M059J (cell line): Measurements from ENCODE around the gene EHMT2. TPM values are rescaled to one million over a fixed set of nuclear protein-coding genes. Genes with fewer than 3 reads are reported as not detected.

Experiments
- DNase-seq: peaks from one replicate; pipeline ENCODE4 v3.0.0-alpha.2; 2012; ENCODE audit warnings: low read depth
- total RNA-seq: library from RNA; depleted of rRNA; stranded (reverse); fragments of >200 nt; shearing (Covaris generic); gene quantifications from 2 replicates; pipeline ENCODE4 v1.2.3, GENCODE V29; 2014

Gene EHMT2
- total RNA-seq, 1 experiment from 2014 or later = 73.4 TPM

DNA sequence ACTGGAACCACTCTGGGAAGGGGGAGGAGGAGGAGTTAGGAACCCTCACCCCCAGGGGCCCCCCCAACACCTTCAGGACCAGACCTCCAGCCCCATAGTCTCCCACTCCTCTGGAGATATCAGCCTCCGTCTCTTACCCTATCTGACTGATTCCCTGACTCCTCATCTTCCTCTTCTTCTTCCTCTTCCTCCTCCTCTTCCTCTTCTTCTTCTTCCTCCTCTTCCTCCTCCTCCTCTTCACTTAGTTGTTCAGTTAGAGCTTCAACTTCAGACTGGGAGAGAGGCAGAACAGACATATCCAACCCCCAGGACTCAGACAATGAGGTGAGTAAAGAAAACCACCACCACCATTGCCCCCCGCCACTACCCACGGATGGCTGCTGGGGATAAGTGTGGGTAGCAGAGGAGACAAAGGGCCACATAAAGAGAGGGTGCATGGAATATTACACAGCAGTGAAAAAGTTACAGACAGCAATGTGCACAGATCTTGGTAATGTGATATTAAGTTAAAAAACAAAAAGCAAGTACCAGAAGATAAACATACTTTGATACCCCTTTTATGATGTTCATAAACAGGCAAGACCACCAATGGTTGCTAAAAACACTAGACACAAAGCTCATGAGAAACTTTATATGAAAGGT is 8.0 kb downstream of the EHMT2 start:
- DNase-seq = no peak

DNA sequence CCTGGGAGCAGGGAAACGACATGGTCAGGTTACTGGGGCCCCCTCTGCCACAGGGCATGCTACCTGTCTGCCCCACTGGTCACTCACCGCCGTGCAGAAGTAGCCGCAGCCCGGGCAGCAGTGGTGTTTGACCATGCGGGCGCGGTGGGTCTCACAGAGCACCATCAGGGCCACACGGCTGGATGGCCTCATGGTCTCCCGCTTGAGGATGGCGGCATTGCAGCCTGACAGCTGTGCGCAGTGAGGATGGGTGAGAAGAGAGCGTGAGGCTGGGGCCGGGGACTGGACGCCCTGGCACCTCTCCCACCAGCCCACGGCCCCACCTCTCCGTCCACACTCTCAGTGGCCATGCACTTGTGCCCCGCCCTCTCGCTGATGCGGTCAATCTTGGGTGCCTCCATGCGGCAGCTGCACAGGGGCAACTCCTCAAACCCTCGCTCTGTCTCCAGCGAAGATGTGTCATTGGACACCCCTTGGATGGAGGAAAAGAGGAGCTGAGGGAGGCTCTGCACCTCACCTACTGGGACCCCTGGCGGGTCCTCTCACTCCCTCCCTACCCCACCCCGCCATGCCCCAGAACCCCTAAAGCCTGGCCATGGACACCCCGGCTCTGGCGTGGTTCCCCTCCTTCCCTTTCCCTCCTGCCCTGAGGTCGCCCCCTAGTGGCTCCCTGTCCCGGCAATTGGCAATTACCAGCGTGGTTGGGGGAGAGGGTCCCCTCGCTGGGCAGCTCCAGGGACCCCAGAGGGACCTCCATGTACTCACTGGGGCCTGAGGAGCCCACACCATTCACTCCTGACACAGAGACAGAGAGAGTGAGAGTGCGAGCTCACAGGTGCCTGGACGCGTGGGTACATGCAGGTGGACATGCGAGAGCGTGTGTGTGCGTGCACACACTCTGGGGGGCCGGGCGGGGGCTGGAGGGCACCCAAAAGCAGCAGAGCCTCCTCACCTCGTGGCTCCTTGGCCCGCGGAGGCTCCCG is 8.9 kb downstream of the EHMT2 start:
- DNase-seq = no peak

DNA sequence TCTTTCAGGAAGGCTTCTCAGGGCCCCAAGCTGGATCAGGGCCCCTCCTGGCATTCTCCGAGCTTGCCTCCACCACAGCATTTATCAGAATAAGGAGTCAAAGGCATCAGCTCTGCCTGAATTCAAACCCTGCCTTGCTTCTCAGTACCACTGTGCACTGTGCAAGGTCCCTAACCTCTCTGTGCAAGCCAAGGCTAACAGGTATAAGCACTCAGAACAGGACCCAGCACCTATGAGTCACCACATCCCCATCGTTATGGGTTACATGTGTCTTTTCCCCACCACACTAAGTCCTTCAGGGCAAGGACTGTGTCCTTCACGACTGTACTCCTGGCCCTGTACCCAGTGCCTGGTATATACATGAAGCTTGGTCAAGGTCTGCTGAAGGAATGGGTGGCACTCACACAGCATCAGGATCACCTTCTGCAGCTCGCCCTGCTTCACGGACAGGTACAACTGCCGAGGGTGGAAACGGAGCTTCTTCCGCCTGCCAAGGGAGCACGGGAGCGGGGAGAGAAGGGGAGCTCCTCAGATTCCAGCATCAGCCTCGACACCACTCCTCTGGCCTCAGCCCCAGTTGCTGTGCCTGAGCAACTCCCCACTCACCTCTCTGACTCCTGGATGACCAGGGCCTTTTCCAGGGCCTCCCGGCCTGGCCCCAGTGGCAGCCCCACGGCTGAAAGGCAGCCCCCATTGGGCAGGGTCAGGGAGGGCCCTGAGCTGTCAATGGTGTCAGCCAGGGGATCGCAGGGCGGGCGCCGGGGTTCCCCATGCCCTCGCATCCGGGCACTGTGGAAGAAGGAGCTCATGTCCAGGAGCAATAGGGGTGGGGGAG is 10.1 kb downstream of the EHMT2 start:
- no peak for DNase-seq

DNA sequence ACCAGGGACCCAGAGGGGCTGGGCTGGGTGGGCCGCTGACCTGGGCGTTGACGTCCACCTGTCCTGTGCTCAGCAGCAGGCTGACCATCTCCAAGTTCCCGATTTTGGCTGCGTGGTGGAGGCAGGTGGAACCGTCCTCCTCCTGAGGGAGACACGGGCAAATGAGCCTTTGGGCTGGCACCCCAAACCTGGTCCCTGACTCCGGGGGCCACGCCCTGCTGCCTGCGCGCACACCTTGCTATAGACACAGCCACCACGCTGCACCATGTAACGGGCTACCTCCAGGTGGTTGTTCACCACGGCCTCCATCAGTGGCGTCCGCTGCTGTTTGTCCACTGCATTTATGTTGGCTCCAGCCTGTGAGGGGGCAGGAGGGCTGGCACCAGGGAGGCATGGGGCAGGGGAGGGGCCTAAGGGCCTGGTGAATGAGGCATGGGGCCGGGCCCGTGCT is 10.9 kb downstream of the EHMT2 start:
- DNase-seq = no peak

DNA sequence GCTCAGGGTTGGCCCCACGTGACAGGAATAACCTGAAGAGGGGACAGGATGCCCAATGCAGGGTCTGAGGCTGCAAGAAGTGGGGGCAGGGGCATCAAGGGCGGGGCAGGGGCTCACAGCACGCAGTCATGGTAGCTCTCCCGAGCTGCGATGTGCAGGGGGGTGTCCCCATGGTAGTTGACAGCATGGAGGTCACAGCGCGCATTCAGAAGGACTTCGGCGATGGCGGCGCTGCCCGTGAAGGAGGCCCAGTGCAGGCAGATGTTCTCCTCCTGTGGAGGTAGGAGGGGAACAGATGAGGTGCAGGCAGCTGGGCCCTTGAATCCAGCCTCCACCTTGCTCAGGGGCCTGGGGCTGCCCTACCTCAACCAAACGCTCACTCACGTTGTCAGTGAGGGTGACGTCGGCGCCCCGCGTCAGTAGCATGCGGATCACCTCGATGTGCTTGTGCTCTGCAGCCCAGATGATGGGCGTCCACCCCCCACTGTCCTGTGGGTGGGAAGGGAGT is 12.9 kb downstream of the EHMT2 start:
- no peak for DNase-seq

GRCh38 chr6:31883676-31884075 is 13.8 kb downstream of the EHMT2 start:
- DNase-seq = no peak

- peak; percentile 58 for DNase-seq
Measured at GRCh38 chr6:31882344-31882743, 15.2 kb downstream of the EHMT2 start.

DNA sequence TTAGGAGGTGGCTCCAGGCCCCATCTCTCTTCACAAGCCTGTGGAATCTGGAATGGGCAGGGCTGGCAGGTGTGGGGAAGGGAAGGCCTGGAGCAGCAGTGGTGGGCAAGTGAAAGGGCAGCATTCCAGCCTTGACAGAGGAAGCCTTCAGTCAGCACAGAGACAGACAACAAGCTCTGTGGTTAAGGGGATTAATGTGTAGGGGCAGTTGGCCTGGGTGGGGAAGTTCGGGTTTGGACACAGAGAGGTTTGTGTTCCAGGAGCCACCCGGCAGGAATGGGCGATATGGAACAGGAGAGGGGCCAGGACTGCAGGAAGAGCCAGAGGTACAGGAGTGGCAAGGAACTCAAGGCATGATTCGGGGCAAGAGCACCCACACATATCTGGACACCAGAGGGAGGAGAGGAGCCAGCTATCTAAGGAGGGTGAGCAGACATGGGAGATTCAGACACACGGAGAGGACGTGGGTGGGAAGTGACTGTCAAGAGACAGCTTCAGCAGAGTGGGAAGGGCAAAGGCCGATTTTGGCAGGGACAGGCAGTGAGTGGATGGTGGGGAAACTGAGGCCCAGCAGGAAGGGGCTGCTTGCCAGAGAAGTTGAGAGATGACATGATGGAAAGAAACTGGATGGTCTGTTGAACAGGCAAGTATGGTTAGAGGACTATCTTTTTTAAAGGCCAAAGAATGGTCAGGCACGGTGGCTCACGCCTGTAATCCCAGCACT is 16.2 kb downstream of the EHMT2 start:
- no peak for DNase-seq

DNA sequence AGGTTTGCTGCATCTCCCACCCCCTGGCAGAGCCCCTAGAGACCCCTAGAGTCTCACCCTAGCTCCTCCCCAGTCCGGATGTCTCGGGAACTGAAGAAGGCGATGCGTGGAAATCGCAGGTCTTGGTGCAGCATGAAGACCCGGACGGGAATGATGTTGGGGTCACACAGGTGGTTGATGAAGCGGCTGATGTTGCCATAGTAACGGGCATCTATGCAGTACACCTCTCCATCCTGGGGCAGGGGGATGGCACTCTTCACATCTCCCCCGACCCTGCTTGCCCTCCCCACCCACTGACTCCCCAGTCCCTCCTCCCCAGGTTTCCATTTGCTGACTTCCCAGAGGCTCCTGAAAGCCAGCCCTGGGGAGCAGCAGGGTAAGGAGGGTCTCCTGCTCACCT is 16.9 kb downstream of the EHMT2 start:
- no peak for DNase-seq

DNA sequence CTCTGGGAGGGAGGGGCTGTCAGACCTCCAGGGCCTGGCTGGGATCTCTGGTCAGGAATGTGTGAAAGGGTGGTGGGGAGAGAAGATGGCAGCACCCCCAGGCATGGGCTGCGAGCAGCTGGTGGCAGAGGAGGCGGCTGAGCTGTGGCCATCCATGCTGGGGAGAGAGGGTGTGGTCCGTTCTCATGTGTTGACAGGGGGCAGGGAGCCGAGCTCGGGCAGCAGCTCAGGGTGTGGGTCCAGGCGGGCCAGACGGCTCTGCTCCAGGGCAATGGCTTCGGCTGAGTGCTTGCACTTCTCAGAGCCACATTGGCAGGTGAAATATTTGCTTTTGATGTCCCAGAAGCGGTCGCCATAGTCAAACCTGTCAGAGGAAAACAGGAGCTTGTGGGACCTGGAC is 17.6 kb downstream of the EHMT2 start:
- DNase-seq = no peak

DNA sequence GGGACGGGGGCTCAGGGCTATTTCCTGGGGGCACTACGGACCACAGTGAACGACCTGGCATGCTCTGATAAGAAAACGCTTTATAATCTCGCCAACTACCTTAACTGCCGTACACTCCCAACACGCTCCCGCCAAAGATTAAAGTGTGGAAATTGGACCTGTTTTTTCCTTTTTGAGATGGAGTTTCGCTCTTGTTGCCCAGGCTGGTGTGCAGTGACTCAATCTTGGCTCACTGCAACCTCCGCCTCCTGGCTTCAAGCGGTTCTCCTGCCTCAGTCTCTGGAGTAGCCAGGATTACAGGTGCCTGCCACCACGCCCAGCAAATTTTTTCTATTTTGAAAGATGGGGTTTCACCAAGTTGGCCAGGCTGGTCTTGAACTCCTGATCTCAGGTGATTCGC is 18.4 kb downstream of the EHMT2 start:
- DNase-seq = no peak

GRCh38 chr6:31878726-31879125 is 18.8 kb downstream of the EHMT2 start, which contains the start of gene SLC44A4:
Gene SLC44A4, minus strand, starts transcription at chr6:31878997. Its CDS starts 17 bp downstream, at chr6:31878980.
- no peak for DNase-seq

DNA sequence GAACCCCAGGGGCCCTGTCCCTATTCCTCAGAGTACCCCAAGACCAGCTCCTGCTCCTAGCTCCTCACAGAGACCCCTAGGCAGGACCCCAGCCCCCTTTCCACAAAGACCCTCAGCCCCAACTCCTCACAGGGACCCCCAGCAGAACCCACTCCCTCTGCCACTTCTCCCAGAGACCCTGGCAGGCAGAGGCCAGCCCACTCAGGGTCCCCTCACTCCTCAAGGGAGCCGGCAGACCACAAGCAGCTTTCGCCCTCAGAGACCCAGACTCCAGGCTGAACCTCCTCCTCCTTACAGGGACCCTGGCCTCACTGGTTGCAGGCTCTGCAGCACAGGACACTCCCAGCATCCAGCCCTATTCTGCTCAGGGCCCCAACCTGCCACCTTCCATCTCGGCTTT is 19.3 kb downstream of the EHMT2 start:
- DNase-seq = no peak

- DNase-seq = no peak
Measured at GRCh38 chr6:31877651-31878161, 19.8 kb downstream of the EHMT2 start.

- DNase-seq = no peak
Measured at GRCh38 chr6:31877125-31877650, 20.3 kb downstream of the EHMT2 start.

DNA sequence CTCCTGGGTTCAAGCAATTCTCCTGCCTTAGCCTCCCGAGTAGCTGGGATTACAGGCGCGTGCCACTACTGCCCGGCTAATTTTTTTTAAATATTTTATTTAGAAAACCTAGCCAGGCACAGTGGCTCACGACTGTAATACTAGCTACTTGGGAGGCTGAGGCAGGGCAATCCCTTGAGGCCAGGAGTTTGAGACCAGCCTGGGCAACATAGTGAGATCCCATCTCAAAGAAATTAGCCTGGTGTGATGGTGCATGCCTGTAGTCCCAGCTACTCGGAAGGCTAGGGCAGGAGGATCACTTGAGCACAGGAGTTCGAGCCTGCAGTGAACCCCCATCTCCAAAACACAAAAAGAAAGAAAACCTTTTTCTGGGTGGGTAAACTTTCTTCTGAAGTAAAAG is 21.1 kb downstream of the EHMT2 start:
- DNase-seq = no peak

GRCh38 chr6:31875877-31876276 is 21.6 kb downstream of the EHMT2 start:
- DNase-seq = no peak

GRCh38 chr6:31874836-31875572 is 22.5 kb downstream of the EHMT2 start:
- no peak for DNase-seq

GRCh38 chr6:31874084-31874670 is 23.3 kb downstream of the EHMT2 start:
- no peak for DNase-seq
